Stimulated activated CD8-positive, alpha-beta memory T cell treated with anti-CD3 and anti-CD28 coated beads, Interleukin-12 subunit alpha, Interleukin-12 subunit beta, amount 100 ng/mL, for 4 hours (primary cell): ENCODE measurements around the gene TMEM14B.
"Not testable (repeated sequence)": the region's sequence is repeated elsewhere in the genome, so short reads cannot be mapped to it uniquely, and the experiment has no call there.

ENCODE experiments used
- DNase-seq: peaks from one replicate; pipeline ENCODE4 v3.0.0-alpha.2; 2020; ENCODE audit warnings: low read depth

Gene TMEM14B

GRCh38 chr6:10747251-10747972 is at the start of gene TMEM14B:
TSS of gene TMEM14B (plus strand) at chr6:10747805. CDS start at chr6:10749246, 1,441 bp downstream.
- DNase-seq: peak; percentile 100

- no peak for DNase-seq
These were observed 33.6 kb upstream of the TMEM14B start for GRCh38 chr6:10713962-10714361.

- DNase-seq: no peak
These were observed 28.2 kb upstream of the TMEM14B start for GRCh38 chr6:10719296-10719963.

DNA sequence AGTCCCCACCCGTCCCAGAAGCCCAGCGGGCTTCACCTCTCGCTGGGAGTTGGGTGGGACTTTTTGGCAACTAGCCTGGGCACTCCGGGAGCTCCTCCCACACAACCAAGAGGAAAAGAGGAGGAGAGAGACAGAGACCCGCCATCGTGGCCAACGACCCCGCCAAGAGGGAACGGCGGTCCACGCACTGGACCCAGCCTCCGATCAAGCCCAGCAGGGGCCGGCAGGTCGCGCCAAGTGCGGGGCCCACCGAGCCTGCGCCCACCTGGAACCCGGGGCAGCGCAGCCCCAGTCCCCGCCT is 27.7 kb upstream of the TMEM14B start:
- no peak for DNase-seq

DNA sequence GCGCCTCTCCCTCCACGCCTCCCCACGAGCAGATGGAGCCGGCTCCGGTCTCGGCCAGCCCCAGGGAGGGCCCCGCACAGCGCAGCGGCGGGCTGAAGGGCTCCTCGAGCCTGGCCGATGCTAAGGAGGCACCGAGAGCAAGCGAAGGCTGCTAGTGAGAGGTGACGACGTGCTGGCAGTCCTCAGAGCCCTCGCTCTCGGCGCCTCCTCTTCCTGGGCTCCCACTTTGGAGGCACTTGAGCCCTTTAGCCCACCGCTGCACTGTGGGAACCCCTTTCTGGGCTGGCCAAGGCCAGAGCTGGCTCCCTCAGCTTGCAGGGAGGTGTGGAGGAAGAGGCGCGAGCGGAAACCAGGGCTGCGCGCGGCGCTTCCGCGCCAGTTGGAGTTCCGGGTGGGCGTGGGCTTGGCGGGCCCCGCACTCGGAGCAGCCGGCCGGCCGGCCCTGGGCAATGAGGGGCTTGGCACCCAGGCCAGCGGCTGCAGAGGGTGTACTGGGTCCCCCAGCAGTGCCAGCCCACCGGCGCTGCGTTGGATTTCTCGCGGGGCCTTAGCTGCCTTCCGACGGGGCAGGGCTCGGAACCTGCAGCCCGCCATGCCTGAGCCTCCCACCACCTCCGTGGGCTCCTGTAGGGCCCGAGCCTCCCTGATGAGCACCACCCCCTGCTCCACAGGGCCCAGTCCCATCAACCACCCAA is 27.2 kb upstream of the TMEM14B start:
- DNase-seq: peak; percentile 44

- DNase-seq: not testable (repeated sequence)
These were observed 26.4 kb upstream of the TMEM14B start for GRCh38 chr6:10720960-10721849.

- DNase-seq: no peak
These were observed 25.6 kb upstream of the TMEM14B start for GRCh38 chr6:10721850-10722569.

- no peak for DNase-seq
These were observed 25.1 kb upstream of the TMEM14B start for GRCh38 chr6:10722570-10722819.

- peak; percentile 68 for DNase-seq
These were observed 24.6 kb upstream of the TMEM14B start, which contains the start of gene TMEM14C for GRCh38 chr6:10722820-10723566. TSS of gene TMEM14C (plus strand) at chr6:10723070. CDS start at chr6:10724614, 1,544 bp downstream.

GRCh38 chr6:10723567-10723881 is 24.1 kb upstream of the TMEM14B start:
- DNase-seq: no peak

DNA sequence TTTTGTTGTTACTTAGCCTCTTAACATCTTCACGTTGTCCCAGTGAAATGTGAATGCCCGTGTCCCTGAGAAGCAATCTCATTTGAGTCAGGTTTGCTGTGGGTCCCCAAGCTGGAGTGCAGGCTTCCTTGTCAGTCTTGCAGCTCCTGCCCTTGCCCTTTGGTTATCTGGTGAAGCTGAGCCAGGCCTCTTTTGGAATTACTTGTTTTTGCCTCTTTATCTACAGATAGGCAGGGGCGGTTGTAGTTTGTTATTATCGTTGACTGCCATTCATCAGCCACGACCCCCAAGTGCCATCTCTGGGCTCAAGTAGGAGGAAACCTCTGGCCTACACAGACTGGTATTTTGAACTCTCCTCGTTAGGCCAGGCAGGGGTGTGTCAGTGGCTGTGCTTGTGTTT is 22.6 kb upstream of the TMEM14B start:
- no peak for DNase-seq

GRCh38 chr6:10725716-10726115 is 21.9 kb upstream of the TMEM14B start:
- DNase-seq: no peak

GRCh38 chr6:10730254-10730653 is 17.4 kb upstream of the TMEM14B start:
- DNase-seq: no peak

- peak; percentile 31 for DNase-seq
These were observed 14.4 kb upstream of the TMEM14B start for GRCh38 chr6:10733151-10733715.

GRCh38 chr6:10733863-10734262 is 13.7 kb upstream of the TMEM14B start:
- no peak for DNase-seq

GRCh38 chr6:10736731-10737130 is 10.9 kb upstream of the TMEM14B start:
- DNase-seq: no peak

- DNase-seq: no peak
These were observed 7.5 kb upstream of the TMEM14B start for GRCh38 chr6:10740061-10740460.

DNA sequence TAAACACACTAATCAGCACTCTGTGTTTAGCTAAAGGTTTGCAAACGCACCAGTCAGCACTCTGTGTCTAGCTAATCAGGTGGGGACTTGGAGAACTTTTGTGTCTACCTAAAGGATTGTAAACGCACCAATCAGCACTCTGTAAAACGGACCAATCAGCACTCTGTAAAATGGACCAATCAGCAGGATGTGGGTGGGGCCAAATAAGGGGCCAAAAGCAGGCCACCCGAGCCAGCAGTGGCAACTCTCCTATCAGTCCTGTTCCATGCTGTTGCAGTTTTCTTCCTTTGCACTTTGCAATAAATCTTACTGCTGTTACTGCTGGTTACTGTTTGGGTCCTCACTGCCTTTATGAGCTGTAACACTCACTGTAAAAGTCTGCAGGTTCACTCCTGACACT is 6.0 kb upstream of the TMEM14B start:
- not testable (repeated sequence) for DNase-seq

GRCh38 chr6:10742251-10742650 is 5.4 kb upstream of the TMEM14B start:
- DNase-seq: no peak

DNA sequence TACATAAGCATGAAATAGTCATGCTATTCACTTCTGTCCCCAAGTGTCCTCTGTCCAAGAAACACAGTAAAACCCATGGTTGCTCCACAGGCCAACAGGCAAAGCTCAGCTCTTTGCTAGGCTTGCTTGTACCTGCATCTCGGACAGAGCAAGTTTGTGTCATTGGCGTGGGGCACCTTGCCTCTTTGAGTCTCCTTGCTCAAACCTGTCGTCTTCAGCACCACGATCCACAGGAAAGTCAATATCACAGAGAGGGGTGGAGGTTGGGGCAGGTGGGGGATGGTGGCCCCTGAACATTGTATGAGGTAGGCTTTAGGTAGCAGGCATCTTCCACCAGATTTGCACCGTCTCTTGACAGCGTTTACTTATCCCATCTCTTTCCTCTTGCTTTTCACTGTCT is 4.1 kb upstream of the TMEM14B start:
- no peak for DNase-seq

DNA sequence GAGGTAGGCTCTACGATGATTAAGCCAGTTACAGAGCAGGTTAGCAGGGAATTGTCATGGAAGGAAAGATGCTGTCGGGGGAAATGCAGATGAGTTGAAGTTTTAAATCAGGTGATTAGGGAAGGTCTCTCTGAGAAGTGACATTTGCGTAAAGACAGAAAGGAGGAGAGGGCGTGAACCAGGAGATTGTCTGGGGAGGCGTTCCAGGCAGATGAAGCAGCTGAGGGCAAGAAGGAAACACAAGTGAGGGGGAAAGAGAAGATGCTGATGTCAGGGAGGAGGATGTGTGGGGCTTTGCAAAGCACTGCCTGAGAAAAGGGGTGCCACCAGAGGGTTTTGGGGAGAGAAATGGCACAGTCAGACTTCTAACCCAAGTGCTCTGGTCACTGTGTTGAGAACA is 2.5 kb upstream of the TMEM14B start:
- DNase-seq: no peak
